ENCODE results near the gene LENG8.

DNA sequence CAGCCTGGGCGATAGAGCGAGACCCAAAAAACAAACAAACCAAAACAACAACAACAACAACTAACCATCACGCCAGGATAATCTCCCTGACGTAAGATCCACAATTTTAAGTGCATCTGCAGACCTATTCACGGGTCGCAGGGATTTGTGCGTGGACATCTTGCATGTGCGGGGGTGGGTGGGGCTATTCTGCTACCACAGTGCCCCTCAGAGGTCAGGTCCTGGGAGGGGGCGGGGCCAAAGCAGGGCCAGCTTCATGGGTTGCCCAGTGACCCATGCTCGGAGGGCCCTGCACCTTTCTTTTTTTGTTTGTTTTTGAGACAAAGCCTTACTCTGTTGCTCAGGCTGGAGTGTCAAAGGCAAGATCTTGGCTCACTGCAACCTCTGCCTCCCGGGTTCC is 26.7 kb downstream of the LENG8 start:
- TF ChIP-seq CTCF (conservative IDR thresholded peaks at IDR 0.05) = no peak
- TF ChIP-seq ZFX (IDR thresholded peaks at IDR 0.05) = no peak

All from C4-2B (cell line).